Glomerular endothelial cell (primary cell): Measurements from ENCODE around the gene BFAR. TPM values are rescaled to one million over a fixed set of nuclear protein-coding genes. Genes with fewer than 3 reads are reported as not detected.
"Not testable (repeated sequence)": the region's sequence is repeated elsewhere in the genome, so short reads cannot be mapped to it uniquely, and the experiment has no call there.

Experiments
- DNase-seq: peaks from one replicate; pipeline ENCODE4 v3.0.0-alpha.2; 2011; ENCODE audit warnings: low read depth, low spot score; ENCODE audit errors: extremely low read depth
- total RNA-seq: library from RNA; depleted of rRNA; stranded (reverse); fragments of >200 nt; gene quantifications from 2 replicates; pipeline ENCODE4 v1.2.3, GENCODE V29; 2015

The BFAR gene
- total RNA-seq, 1 donor from 2014 or later = 84.2 TPM

DNA sequence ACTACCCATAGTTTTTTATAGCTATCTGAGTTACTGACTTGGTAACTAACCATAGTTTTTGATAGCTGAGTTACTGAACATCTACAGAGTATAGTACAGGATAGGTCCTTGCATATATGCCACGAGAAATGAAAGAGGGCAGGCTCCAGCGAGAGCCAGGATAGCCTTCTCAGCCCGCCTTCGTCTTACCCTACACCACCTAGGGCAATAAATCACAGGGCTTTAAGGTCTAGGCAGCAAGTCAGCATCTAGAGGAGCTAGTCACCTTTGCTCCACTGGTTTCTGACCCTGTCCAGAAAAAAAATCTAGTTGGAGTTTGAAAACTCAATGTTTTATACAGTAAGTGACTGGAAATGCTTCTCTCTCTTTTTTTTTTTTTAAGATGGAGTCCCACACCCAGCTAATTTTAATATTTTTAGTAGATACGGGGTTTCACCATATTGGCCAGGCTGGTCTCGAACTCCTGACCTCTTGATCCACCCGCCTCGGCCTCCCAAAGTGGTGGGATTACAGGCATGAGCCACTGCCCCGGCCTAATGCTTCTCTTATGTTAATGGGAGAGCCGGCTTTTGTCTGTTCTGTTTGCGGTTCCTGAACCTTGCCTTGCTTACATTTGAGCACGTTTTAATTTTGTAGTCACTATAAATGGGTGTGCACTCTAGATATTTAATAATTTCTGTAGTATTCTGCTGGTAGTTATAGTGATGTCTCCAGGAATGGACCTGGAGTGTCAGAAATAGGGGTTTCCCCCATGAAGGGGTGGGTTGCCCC, 2.8 kb downstream of the BFAR start:
- DNase-seq = no peak

DNA sequence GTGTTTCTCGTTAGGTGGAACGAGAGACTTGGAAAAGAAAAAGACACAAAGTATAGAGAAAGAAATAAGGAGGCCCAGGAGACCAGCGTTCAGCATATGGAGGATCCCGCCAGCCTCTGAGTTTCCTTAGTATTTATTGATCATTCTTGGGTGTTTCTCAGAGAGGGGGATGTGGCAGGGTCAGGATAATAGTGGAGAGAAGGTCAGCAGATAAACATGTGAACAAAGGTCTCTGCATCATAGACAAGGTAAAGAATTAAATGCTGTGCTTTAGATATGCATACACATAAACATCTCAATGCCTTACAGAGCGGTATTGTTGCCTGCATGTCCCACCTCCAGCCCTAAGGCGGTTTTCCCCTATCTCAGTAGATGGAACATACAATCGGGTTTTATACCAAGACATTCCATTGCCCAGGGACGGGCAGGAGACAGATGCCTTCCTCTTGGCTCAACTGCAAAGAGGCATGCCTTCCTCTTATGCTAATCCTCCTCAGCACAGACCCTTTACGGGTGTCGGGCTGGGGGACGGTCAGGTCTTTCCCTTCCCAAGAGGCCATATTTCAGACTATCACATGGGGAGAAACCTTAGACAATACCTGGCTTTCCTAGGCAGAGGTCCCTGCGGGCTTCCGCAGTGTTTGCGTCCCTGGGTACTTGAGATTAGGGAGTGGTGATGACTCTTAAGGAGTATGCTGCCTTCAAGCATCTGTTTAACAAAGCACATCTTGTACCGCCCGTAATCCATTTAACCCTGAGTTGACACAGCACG, 3.6 kb downstream of the BFAR start:
- not testable (repeated sequence) for DNase-seq

DNA sequence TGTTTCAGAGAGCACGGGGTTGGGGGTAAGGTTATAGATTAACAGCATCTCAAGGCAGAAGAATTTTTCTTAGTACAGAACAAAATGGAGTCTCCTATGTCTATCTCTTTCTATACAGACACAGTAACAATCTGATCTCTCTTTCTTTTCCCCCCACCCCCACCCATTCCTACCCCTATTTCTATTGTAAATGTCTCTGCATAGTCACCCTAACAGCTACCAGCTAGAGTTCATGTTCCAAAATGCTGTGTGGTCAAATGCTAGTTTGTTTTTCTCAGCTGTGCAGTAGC, 4.1 kb downstream of the BFAR start:
- not testable (repeated sequence) for DNase-seq

DNA sequence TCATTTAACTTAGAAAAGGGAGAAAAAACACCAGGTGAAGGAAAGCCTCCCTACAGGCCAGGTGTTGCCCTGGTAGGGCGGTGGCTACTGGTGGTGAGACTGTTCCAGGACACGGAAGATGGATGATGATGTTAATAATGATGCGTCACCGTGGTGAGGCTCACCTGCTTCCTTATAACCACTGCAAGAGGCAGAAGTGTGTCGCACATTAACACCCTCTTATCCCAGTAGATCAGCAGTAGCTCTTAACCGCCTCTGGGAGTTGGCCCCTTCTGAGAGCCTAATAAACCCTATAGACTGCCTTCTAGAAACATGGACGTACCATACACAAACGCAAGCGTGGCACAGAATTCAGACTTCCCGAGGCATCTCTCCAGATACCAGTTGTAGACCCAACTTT, 7.8 kb downstream of the BFAR start:
- DNase-seq = no peak

DNA sequence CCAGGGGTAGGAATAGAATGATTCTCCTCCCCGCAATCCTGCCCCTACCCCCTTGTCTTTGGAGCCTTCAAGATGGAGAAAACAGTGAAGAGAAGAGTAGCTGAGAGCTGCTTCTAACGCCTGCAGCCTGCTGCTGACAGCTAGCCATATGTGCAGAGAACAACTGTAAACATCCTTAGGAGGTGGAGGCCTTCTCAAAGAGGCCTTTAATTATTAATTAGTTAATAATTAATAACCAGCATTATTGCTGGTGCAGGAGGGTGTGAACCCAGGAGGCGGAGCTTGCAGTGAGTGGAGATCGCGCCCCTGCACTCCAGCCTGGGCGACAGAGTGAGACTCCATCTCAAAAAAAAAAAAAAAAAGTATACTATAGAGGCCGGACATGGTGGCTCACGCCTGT, 8.5 kb downstream of the BFAR start:
- no peak for DNase-seq

DNA sequence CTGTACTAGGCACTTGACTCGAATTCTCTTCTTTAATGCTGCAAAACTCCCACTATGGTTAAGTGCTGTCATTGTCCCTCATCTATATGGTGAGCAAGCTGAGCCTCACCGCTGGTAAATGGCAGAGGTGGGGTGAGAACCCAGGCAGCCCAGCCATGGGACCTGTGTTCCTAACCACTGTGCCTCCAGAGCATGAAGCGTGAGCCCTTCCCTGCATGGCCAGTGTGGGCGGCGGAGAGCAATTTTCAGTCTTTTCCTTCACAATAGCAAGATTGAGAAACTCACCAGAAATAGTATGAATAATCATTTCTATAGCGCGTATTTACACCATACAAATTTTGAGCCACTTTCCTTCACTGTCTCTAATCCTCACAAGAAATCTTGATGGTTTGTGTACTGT, 9.2 kb downstream of the BFAR start:
- DNase-seq = no peak

DNA sequence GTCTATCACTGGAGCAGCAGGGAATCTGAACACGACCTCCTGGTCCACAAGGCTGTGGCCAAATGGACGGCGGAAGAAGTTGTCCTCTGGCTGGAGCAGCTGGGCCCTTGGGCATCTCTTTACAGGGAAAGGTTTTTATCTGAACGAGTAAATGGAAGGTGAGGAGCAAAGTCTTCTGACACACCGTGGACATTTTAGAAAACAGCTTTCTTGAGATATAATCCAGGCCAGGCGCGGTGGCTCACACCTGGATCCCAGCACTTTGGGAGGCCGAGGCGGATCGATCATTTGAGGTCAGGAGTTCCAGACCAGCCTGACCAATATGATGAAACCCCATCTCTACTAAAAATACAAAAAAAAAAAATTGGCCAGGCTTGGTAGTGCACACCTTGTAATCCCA, 17.1 kb downstream of the BFAR start:
- no peak for DNase-seq

DNA sequence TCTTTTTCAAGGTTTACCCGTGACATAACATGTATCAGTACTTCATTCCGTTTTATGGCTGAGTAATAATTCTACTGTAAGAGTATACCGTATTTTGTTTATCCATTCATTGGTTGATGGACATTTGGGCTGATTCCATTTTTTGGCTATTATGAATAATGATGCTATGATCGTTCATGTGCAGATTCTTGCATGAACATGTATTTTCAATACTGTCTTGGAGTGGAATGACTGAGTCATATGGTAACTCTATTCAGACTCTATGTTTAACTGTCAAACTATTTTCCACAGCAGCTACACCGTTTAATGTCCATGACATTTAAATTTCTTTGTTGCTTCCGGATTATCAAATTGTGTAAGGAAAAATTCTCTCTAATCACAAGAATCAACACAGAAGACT, 17.9 kb downstream of the BFAR start:
- no peak for DNase-seq

DNA sequence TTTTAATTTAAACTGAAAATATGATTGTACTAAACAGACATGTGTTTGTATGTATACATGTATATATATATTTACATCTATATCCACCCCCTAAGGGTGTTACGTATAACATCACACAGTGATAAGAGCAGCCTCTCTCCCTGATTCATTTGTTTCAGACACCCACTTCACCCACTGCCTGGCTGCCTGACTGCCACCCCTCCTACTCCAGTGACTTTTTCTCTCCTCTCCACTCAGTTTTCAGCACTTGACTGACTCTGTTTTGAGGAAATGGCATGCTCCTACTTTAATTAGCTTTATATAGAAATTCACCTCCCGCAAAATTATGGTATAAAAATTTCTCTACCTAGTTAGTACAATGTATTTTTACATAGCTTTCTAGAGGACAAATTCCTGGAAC, 20.0 kb downstream of the BFAR start:
- no peak for DNase-seq

DNA sequence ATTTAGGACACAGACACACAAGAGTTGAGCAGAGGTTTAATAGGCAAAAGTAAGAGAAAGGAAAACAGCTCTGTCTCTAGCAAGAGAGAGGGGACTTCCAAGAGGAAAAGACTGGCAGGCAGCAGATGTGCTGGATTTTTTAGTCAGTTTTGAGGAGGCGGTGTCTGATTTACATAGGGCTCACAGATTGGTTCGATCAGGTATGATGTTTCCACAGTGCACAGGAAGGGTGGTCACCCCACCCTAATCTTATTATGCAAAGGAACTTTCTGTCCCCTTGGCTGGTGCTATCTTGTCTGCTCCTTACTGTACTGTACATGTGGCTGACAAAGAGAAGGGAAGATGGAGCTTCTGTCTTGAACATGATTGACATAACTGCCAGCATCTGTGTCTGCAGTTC, 25.3 kb downstream of the BFAR start:
- no peak for DNase-seq

DNA sequence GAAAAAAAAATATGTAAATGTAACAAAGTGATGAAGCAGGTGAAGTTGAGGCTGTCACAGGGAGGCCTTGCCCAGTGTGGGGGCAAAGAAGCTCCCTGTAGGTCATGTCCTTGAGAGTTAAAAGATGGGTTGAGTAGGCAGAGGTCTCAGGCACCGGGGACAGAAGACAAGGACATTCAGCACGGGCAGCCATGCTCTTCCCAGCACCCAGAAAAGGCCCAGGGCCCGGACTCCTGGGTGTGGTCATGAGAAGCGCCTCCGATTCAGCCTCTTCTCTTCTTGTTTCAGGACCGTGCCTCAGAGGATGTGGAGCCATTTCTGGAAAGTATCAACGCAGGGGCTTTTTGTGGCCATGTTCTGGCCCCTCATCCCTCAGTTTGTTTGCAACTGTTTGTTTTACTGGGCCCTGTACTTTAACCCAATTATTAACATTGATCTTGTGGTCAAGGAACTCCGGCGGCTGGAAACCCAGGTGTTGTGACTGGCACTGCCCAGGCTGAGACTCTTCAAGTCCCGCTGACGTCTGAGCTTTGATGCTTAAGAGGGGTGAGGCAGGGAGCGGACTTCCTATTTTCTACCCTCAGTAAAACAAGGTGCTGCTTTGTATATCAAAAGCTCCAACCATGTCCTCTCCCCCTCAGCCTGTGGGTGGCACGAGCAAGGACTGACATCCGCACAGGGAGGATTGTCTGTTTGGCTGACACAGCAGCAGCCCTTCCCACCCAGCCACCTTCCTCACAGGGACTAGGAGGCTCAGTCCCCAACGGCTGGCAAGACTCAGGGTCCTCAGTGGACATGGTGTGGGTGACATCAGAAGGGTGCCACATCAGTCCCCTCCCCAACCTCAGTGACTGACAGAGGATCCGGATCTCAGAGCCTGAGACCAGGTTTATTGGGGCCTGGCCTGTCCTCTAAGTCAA, 34.9 kb downstream of the BFAR start:
- no peak for DNase-seq

DNA sequence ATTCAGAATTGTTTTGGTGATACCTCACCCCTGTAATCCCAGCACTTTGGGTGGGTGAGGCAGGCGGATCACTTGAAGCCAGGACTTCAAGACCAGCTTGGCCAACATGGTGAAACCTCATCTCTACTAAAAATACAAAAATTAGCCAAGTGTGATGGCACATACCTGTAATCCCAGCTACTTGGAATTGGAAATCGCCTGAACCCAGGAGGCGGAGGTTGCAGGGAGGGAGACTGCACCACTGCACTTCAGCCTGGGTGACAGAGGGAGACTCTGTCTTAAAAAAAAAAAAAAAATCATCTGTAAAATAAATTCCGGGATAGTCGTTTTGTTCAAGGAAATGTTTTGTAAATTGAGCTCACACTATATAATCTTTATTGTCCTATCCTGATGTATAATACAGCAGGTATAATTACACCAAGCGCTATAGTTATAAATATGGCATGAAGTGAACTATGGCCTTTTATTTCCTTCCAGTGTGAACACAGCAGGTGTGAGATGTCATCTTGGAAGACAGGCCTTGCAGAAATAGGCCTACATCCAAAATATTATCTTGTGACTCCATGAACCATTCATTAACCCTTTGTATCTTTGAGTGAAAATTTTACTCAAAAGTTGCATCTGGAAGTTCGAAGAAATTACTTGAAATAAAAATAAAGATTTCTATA, 35.9 kb downstream of the BFAR start:
- DNase-seq = no peak

DNA sequence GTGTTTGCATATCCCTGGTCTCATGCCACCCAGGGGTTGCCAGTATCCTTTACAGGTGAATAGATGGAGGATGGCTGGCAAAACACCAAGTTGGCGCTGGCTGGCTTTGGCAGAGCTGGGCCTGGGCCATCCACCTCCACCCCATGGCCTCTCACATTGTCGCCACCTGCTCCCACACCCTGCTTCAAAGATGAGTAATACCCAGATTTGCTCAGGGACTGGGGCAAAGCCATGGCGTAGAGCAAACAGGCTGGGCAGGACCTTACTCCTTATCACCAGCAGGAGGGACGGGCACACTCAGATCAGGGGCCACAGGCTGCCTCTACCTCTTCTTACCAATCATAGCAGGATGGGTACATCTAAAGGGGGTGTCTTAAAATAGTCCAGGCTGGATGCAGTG, 37.0 kb downstream of the BFAR start:
- no peak for DNase-seq

DNA sequence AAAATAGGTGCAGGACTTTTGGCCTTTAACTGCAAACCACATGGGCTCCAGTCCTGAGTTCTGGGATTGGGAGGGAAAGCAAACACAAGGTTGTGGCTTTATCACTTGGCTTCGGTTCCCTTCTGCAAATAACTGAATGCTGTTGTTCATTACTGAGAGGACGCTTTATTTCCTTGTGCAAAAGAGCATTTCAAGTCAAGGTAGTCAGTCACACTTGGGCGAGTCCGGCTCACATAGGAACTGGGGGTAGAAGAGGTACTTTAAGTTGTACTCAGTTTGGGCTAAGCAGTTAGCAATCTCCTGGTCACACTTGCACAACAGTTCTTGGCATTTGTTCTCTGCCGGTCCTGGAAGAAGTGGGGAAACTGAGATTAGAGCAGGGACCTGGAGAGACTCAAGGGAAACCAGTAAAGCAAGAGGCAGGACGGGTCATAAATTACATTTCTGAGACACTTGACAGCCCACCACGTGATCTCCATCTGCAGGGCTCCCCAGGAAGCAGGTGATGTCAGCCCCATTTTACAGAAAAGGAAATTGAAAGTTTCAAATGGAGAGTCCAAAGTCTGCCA, 39.7 kb downstream of the BFAR start:
- no peak for DNase-seq

DNA sequence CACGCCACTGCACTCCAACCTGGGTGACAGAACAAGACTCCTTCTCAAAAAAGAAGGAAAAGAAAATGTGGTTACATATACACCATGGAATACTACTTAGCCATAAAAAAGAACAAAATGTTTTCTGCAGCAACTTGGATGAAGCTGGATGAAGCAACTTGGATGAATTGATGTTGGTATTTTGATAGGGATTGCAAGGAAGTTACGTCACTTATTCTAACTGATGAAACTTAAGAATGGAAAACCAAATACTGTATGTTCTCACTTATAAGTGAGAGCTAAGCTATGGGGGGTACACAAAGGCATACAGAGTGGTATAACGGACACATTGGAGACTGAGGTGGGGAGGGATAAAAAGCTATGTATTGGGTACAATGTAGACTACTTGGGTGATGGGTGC, 43.9 kb downstream of the BFAR start:
- DNase-seq = no peak

DNA sequence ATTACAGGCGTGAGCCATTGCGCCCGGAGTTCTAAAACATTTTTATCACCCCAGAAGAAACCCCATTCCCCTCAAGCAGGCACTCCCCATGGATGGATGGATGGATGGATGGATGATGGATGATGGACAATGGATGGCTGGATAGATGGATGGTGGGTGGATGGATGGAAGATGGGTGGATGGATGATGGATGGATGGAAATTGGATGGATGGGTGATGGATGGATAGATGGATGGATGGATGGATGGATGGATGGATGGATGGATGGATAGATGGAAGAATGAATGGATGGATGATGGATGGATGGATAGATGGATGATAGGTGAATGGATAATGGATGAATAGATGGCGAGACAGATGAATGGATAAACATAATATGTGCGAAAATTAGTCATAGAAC, 44.9 kb downstream of the BFAR start:
- no peak for DNase-seq

DNA sequence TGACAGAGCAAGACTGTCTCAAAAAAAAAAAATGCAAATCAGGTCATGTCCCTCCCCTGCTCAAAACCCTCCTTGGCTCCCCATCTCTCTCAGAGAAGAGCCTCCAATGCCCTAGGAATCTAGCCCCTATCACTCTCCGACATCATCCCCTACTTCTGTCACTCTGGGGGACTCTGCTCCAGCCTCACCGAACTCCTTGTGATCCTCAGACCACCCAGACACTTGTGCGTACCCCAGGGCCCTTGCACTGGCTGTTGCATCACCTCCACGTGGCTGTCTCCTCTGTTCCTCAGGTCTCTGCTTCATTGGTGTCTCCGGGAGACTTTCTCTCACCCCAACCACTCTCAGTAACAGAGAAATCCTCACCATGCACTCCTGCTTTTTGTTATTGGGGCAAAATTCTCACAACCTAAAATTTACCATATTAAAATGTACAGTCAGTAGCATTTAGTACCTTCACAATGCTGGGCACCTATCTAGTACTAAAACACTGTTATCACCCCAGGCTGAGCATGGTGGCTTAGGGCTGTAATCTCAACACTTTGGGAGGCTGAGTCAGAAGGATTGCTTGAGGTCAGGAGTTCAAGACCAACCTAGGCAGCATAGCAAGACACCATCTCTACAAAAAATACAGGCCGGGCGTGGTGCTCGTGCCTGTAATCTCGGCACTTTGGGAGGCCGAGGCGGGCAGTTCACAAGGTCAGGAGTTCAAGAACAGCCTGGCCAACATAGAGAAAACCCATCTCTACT, 46.2 kb downstream of the BFAR start:
- no peak for DNase-seq

DNA sequence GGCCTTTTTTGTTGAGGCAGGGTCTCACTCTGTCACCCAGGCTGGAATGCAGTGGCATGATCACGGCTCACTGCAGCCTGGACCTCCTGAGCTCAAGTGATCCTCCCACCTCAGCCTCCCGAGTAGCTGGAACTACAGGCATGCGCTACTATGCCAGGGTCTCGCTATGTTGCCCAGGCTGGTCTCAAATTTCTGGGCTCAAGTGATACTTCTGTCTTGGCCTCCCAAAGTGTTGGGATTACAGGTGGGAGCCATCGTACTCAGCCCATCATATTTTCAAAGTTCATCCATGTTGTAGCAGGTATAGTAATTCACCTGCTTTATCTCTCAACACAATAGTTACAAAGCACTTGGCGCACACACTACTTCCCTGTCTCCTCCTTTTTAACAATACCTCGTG, 47.6 kb downstream of the BFAR start:
- not testable (repeated sequence) for DNase-seq

DNA sequence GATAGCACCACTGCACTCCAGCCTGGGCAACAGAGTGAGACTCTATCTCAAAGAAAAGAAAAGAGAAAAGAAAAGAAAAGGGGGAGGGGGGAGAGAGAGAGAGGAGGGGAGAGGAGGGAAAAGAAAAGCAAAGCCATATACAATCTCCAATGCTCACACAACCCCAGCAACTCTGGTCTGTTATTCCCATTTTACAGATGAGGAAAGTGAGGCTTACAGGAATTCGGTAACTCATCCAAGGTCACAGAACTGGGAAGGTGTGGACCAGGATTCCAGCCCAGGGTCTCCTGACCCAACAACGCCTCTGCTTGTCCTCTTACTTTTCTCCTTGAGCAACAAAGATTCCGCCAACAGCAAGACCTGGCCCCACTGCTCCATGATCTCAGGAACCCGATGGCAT, 48.4 kb downstream of the BFAR start:
- DNase-seq = no peak

DNA sequence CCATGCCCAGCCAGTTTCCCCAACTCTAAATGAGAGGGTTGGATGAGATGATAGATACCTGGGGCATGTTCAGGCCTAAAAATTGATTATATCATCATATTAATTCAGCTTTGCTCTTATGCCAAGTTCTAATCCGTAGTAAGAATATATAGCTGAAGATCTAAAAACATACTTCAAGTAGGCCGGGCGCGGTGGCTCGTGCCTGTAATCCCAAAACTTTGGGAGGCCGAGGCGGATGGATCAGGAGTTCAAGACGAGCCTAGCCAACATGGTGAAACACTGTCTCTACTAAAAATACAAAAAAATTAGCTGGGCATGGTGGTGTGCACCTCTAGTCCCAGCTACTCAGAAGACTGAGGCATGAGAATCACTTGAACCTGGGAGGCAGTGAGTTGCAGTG, 49.4 kb downstream of the BFAR start:
- DNase-seq = no peak
